HEK293 (cell line): Measurements from ENCODE around the gene TCEA2.

Experiments
- CTCF ChIA-PET: fragments of 350-600 bp; formaldehyde crosslinking; extraction: SDS; loops from one replicate; lab custom pipeline; 2021; ENCODE audit warnings: antibody characterized with exemption; lab: Yijun Ruan, JAX
- POLR2A ChIA-PET: fragments of 300-600 bp; formaldehyde crosslinking; extraction: SDS; loops from one replicate; lab custom pipeline; 2020; ENCODE audit warnings: antibody characterized with exemption, inconsistent platforms; lab: Yijun Ruan, JAX
- H3K27ac ChIP-seq: fragments of 200-500 bp; sonication (Bioruptor generic); 2 replicates; pipeline ENCODE4 v1.5.1; 2014; ENCODE audit warnings: low read depth, low read length, control low read depth, inconsistent platforms; ENCODE audit errors: extremely low read depth
- H3K36me3 ChIP-seq, 2 experiments: fragments of 200-500 bp in 1 of 2; sonication (Bioruptor generic) in 1 of 2; 1 replicate in 1 of 2; 2 replicates in 1 of 2; pipeline ENCODE4 v1.5.1; 2014 to 2017; ENCODE audit warnings: inconsistent platforms in 2 of 2, low read length in 2 of 2; ENCODE audit not compliant: control insufficient read depth in 2 of 2, insufficient read depth in 1 of 2
- H3K4me1 ChIP-seq: fragments of 200-500 bp; sonication (Bioruptor generic); 2 replicates; pipeline ENCODE4 v1.5.1; 2014; ENCODE audit warnings: mild to moderate bottlenecking, low read length, inconsistent platforms; ENCODE audit not compliant: control insufficient read depth, insufficient read depth
- H3K4me3 ChIP-seq: 2 replicates; pipeline ENCODE4 v1.5.1; 2011; ENCODE audit warnings: low read depth, mild to moderate bottlenecking, control low read depth, low read length, moderate library complexity
- H3K9me3 ChIP-seq: fragments of 200-500 bp; sonication (Bioruptor generic); 2 replicates; pipeline ENCODE4 v1.5.1; 2014; ENCODE audit warnings: low read depth, low read length, inconsistent platforms; ENCODE audit not compliant: control insufficient read depth, insufficient read depth
- GLI2 ChIP-seq: fragments of 450-650 bp; formaldehyde crosslinking; IDR thresholded peaks from 2 replicates; pipeline ENCODE4; 2017; ENCODE audit warnings: missing biosample characterization, missing genetic modification characterization, low read depth, borderline replicate concordance
- GLIS1 ChIP-seq: fragments of 450-650 bp; formaldehyde crosslinking; IDR thresholded peaks from 2 replicates; pipeline ENCODE4 v1.5.1; 2016; ENCODE audit warnings: missing biosample characterization, missing genetic modification characterization
- GLIS2 ChIP-seq: fragments of 450-650 bp; formaldehyde crosslinking; IDR thresholded peaks from 2 replicates; pipeline ENCODE4 v1.5.1; 2016; ENCODE audit warnings: missing biosample characterization, missing genetic modification characterization
- HIC1 ChIP-seq: fragments of 450-650 bp; formaldehyde crosslinking; IDR thresholded peaks from 2 replicates; pipeline ENCODE4 v1.5.1; 2016; ENCODE audit warnings: missing biosample characterization, missing genetic modification characterization
- KLF9 ChIP-seq: fragments of 450-650 bp; formaldehyde crosslinking; IDR thresholded peaks from 2 replicates; pipeline ENCODE4 v1.5.1; 2016; ENCODE audit warnings: missing biosample characterization, missing genetic modification characterization, low read depth
- MYNN ChIP-seq: fragments of 450-650 bp; formaldehyde crosslinking; IDR thresholded peaks from 2 replicates; pipeline ENCODE4 v1.5.1; 2016; ENCODE audit warnings: missing biosample characterization, missing genetic modification characterization, borderline replicate concordance
- OVOL3 ChIP-seq: fragments of 450-650 bp; formaldehyde crosslinking; IDR thresholded peaks from 2 replicates; pipeline ENCODE4 v1.5.1; 2016; ENCODE audit warnings: missing biosample characterization, missing genetic modification characterization
- PRDM10 ChIP-seq: fragments of 450-650 bp; formaldehyde crosslinking; IDR thresholded peaks from 2 replicates; pipeline ENCODE4 v1.5.1; 2016; ENCODE audit warnings: missing biosample characterization, missing genetic modification characterization
- SP3 ChIP-seq: fragments of 450-650 bp; formaldehyde crosslinking; IDR thresholded peaks from 2 replicates; pipeline ENCODE4 v1.5.1; 2016; ENCODE audit warnings: missing biosample characterization, missing genetic modification characterization
- YY2 ChIP-seq: fragments of 450-650 bp; formaldehyde crosslinking; IDR thresholded peaks from 2 replicates; pipeline ENCODE4 v1.5.1; 2016; ENCODE audit warnings: missing biosample characterization, missing genetic modification characterization
- ZBTB10 ChIP-seq: fragments of 450-650 bp; formaldehyde crosslinking; IDR thresholded peaks from 2 replicates; pipeline ENCODE4 v1.5.1; 2016; ENCODE audit warnings: missing biosample characterization, missing genetic modification characterization
- ZNF174 ChIP-seq: fragments of 450-650 bp; formaldehyde crosslinking; IDR thresholded peaks from 2 replicates; pipeline ENCODE4 v1.5.0; 2017; ENCODE audit warnings: missing biosample characterization, mild to moderate bottlenecking, missing genetic modification characterization
- ZNF280D ChIP-seq: fragments of 450-650 bp; formaldehyde crosslinking; IDR thresholded peaks from 2 replicates; pipeline ENCODE4 v1.5.1; 2016; ENCODE audit warnings: missing biosample characterization, missing genetic modification characterization
- ZNF362 ChIP-seq: fragments of 450-650 bp; formaldehyde crosslinking; IDR thresholded peaks from 2 replicates; pipeline ENCODE4 v1.5.1; 2016; ENCODE audit warnings: missing biosample characterization, missing genetic modification characterization
- ZNF501 ChIP-seq: fragments of 450-650 bp; formaldehyde crosslinking; IDR thresholded peaks from 2 replicates; pipeline ENCODE4 v1.5.1; 2016; ENCODE audit warnings: missing biosample characterization, missing genetic modification characterization
- ZNF610 ChIP-seq: fragments of 450-650 bp; formaldehyde crosslinking; IDR thresholded peaks from 2 replicates; pipeline ENCODE4 v1.5.1; 2016; ENCODE audit warnings: missing biosample characterization, missing genetic modification characterization, borderline replicate concordance
- ZNF76 ChIP-seq: fragments of 450-650 bp; formaldehyde crosslinking; IDR thresholded peaks from 2 replicates; pipeline ENCODE4; 2016; ENCODE audit warnings: low read depth, missing biosample characterization, missing genetic modification characterization, borderline replicate concordance
- ZNF768 ChIP-seq: fragments of 450-650 bp; formaldehyde crosslinking; IDR thresholded peaks from 2 replicates; pipeline ENCODE4 v1.5.1; 2018; ENCODE audit warnings: missing biosample characterization, mild to moderate bottlenecking, missing genetic modification characterization
- ZNF776 ChIP-seq: fragments of 450-650 bp; formaldehyde crosslinking; IDR thresholded peaks from 2 replicates; pipeline ENCODE4 v1.5.0; 2017; ENCODE audit warnings: missing biosample characterization, missing genetic modification characterization, borderline replicate concordance

The TCEA2 gene

GRCh38 chr20:64077094-64077493 is 14.1 kb downstream of the TCEA2 start (continued):
- TF ChIP-seq SP3 (tag by site-specific recombination): no peak
- no peak for TF ChIP-seq ZNF501 (tag by site-specific recombination)
- no peak for TF ChIP-seq ZNF280D

GRCh38 chr20:64077541-64077875 is 14.5 kb downstream of the TCEA2 start:
- H3K36me3 ChIP-seq: peaks cover 0 to 13% of the 10 kb centered on the region in 2 experiments; a peak in 1 of 3 replicates
- TF ChIP-seq MYNN (no peak), ZBTB10 (tag by site-specific recombination) (peak; percentile 28; the same call in 1 of the 2 replicates), GLIS2 (tag by site-specific recombination) (peak; percentile 46; the same call in 1 of the 2 replicates), ZNF76 (tag by site-specific recombination) (no peak), HIC1 (tag by site-specific recombination) (peak; percentile 65; the same call in 1 of the 2 replicates)
- TF ChIP-seq, all 188 proteins: peak for 3
- no peak overlapping the region for H3K4me3 ChIP-seq
- ChIA-PET CTCF (interaction anchor here (1.0 kb wide), 1 partner anchor 97 kb away, joined by 4 read pairs; the partner anchor contains the start of gene PRPF6), POLR2A (interaction anchor here (1.4 kb wide), 1 partner anchor 15 kb away, joined by 4 read pairs; no protein-coding TSS in a partner anchor)
- peaks cover 10% of the 10 kb centered on the region for H3K4me1 ChIP-seq
- no peaks in the 10 kb centered on the region for H3K9me3 ChIP-seq
- H3K27ac ChIP-seq: no peak overlapping the region

GRCh38 chr20:64077876-64078551 is 15.0 kb downstream of the TCEA2 start:
- POLR2A ChIA-PET: interaction anchor here (1.4 kb wide), 1 partner anchor 15 kb away, joined by 4 read pairs; no protein-coding TSS in a partner anchor
- no peak for TF ChIP-seq PRDM10 (tag by site-specific recombination)
- no peak for TF ChIP-seq ZNF610 (tag by site-specific recombination)
- TF ChIP-seq ZNF776 (tag by site-specific recombination): no peak
- no peak for TF ChIP-seq ZNF362
- no peak for TF ChIP-seq GLIS1 (tag by site-specific recombination)
- no peak for TF ChIP-seq YY2
- no peak for TF ChIP-seq ZNF768
- TF ChIP-seq KLF9 (tag by site-specific recombination): peak; percentile 60; the same call in 1 of the 2 replicates
- TF ChIP-seq GLI2 (tag by site-specific recombination): no peak
- no peak for TF ChIP-seq OVOL3 (tag by site-specific recombination)
- no peak for TF ChIP-seq ZNF174 (tag by site-specific recombination)

More at GRCh38 chr20:64077876-64078551, 15.0 kb downstream of the TCEA2 start:
- Histone ChIP-seq H3K36me3 (peaks cover 0 to 12% of the 10 kb centered on the region in 2 experiments; a peak in 1 of 3 replicates), H3K27ac (no peak overlapping the region), H3K4me3 (no peak overlapping the region), H3K9me3 (no peaks in the 10 kb centered on the region), H3K4me1 (peaks cover 10% of the 10 kb centered on the region)
- CTCF ChIA-PET: interaction anchor here (1.0 to 1.2 kb wide), 2 partner anchors 8 to 97 kb away, joined by 3 to 4 read pairs; partner anchors contain the start of gene PRPF6
